Measurements from ENCODE around the gene SPRYD3.
A peak's percentile ranks its signal among the peaks of the same experiment; 100 is the strongest.

SPRYD3 gene

DNA sequence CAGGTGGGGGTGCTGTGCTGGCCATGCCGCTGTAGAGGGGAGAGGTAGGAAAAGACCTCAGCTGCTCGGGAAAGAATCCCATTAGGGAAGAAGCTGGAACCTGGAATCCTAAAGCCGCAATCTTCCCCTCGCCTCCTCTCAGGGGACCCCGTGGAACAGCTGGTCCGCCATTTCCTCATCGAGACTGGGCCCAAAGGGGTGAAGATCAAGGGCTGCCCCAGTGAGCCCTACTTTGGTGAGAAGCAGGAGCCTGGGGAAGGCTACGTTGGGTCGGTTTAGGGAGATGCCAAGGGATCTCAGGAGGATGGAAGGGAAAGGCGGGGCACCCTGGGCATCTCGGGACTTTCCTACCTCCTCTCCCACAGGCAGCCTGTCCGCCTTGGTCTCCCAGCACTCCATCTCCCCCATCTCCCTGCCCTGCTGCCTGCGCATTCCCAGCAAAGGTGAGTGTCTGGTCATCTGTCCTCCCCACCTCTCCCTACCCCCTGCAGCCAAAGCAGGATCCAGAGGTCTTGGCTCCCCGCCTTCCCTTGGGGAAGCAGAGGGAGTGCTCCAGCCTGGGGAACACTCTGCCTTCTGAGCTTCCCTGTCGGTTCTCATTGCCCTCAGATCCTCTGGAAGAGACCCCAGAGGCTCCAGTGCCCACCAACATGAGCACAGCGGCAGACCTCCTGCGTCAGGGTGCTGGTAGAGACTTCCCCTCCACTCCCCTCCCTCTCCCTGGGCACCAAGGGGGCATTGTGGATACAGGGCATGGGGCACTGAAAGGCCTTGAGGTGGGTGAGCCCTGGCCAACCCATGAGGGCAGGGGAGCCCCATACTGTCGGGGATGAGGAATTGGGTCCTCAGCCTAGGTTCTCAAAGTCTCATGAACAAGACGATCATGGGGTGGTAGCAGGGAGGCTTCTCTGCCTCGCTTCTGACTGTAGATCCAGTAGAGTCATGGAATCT is 16.9 kb downstream of the SPRYD3 start:
- DNase-seq = no peak

GRCh38 chr12:53061404-53062010 is 17.7 kb downstream of the SPRYD3 start:
- DNase-seq = no peak

- DNase-seq = no peak
Measured at GRCh38 chr12:53060721-53061276, 18.4 kb downstream of the SPRYD3 start.

DNA sequence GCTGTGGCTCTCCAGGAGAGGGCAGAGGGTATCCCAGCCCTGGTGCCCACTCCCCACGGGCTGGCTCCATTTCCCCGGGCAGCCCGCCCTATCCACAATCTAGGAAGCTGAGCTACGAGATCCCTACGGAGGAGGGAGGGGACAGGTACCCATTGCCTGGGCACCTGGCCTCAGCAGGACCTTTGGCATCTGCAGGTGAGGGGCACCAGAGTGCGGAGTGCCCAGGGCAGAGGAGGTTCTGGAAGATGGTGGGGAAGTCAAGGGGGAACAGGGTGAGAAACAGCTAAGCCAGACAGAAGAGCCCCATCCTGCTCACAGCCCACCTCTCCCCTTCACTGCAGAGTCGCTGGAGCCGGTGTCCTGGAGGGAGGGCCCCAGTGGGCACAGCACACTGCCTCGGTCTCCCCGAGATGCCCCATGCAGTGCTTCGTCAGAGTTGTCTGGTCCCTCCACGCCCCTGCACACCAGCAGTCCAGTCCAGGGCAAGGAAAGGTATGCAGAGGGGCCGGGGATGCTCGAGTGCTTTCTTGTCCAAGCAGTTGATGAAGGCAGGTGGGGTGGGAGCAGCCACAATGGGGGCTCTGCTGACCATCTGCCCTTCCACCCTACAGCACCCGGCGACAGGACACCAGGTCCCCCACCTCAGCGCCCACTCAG is 19.0 kb downstream of the SPRYD3 start:
- DNase-seq = no peak

DNA sequence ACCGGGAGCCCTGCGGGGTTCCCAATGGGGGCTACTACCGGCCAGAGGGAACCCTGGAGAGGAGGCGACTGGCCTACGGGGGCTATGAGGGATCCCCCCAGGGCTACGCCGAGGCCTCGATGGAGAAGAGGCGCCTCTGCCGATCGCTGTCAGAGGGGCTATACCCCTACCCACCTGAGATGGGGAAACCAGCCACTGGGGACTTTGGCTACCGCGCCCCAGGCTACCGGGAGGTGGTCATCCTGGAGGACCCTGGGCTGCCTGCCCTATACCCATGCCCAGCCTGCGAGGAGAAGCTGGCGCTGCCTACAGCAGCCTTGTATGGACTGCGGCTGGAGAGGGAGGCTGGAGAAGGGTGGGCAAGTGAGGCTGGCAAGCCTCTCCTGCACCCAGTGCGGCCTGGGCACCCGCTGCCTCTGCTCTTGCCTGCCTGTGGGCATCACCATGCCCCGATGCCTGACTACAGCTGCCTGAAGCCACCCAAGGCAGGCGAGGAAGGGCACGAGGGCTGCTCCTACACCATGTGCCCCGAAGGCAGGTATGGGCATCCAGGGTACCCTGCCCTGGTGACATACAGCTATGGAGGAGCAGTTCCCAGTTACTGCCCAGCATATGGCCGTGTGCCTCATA is 19.6 kb downstream of the SPRYD3 start:
- no peak for DNase-seq

DNA sequence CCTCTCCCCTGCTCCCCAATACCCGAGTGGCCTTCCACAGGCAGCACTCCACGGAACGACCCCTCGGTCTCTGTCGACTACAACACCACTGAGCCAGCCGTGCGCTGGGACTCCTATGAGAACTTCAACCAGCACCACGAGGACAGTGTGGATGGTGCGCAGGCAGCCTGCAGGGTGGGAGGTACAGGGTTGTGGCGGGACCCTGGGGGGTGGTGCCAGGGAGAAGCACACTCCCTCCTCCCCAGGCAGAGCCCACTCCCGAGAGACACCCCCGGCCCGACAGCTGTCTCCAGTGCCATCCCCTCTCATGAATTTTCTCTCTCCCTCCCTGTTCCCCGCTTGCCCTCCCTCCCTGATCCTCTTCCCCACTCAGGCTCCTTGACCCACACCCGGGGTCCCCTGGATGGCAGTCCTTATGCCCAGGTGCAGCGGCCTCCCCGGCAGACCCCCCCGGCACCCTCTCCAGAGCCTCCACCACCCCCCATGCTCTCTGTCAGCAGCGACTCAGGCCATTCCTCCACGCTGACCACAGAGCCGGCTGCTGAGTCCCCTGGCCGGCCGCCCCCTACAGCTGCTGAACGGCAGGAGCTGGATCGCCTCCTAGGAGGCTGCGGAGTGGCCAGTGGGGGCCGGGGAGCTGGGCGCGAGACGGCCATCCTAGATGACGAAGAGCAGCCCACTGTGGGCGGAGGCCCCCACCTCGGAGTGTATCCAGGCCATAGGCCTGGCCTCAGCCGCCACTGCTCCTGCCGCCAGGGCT is 20.3 kb downstream of the SPRYD3 start:
- no peak for DNase-seq

GRCh38 chr12:53057816-53058500 is 21.2 kb downstream of the SPRYD3 start:
- no peak for DNase-seq

GRCh38 chr12:53056901-53057300 is 22.3 kb downstream of the SPRYD3 start:
- DNase-seq = no peak

GRCh38 chr12:53056296-53056695 is 22.9 kb downstream of the SPRYD3 start:
- no peak for DNase-seq

- DNase-seq = no peak
Measured at GRCh38 chr12:53055471-53056266, 23.5 kb downstream of the SPRYD3 start.

DNA sequence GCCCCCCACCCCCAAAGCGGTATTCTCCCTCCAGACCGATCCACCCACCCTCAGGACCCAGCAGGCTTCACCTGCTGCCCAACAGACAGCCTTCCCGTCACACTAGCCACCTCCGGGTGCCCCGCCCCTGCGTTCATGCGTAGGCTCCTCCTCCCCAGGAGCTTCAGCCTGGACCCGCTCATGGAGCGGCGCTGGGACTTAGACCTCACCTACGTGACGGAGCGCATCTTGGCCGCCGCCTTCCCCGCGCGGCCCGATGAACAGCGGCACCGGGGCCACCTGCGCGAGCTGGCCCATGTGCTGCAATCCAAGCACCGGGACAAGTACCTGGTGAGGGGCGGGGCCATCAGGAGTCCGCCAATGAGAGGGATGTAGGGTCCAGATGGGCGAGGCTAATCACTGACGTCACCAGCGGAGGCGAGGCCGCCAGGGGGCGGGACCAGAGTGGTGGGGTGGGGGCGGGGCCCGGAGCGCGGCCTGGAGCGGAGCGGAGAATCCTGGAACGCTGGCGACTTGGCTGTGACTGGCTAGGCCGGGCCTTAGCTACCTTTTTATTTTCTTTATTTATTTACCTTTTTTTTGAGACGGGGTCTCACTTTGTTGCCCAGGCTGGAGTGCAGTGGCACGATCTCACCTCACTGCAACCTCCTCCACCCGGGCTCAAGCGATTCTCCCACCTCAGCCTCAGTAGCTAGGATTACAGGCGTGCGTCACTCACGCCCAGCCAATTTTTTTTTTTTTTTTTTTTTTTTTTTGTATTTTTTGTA is 24.9 kb downstream of the SPRYD3 start:
- peak; percentile 92 to 96 (median 93) for DNase-seq

DNA sequence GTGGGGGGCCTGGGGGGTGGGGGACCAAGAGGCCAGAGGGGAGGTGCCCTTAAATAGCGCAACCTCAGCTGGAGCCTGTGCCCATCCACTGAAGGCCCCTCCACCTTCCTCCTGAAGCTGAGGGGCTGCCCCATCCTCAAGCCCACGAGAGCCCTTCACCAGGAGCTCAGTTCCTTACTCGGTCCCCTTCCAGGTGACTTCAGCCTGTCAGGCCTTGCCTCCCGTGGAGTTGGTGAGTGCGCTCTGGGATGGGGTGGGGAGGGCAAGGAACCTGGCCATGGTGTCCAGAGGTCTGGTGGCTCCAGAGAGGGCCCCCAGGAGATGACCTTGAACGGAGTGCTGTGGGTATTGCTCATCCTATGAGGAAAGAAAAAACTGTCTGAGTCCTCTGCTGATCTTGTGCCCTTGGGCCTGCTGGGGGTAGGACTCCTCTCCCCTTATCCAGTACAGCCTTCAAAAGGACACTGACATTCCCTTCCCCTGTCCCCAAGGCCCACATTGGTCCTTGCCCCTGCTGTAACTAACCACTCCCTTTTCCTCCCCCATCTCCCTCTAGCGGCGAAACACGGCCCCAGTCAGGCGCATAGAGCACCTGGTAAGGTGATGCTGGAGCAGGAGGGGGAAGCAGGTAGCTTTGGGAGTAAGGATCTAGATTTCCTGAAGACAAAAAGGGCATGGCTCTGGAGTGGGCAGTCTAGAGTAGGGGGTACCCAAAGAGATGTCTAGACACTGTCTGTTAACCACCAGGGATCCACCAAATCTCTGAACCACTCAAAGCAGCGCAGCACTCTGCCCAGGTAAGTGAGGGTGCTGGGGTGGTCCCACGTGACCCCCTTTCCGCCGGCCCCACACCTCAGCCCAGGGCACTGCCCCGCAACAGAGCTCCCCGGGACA is 25.7 kb downstream of the SPRYD3 start:
- DNase-seq = peak; percentile 37 to 64 (median 45)

- no peak for DNase-seq
Measured at GRCh38 chr12:53052419-53053217, 26.6 kb downstream of the SPRYD3 start.

GRCh38 chr12:53051881-53052412 is 27.2 kb downstream of the SPRYD3 start:
- no peak for DNase-seq

DNA sequence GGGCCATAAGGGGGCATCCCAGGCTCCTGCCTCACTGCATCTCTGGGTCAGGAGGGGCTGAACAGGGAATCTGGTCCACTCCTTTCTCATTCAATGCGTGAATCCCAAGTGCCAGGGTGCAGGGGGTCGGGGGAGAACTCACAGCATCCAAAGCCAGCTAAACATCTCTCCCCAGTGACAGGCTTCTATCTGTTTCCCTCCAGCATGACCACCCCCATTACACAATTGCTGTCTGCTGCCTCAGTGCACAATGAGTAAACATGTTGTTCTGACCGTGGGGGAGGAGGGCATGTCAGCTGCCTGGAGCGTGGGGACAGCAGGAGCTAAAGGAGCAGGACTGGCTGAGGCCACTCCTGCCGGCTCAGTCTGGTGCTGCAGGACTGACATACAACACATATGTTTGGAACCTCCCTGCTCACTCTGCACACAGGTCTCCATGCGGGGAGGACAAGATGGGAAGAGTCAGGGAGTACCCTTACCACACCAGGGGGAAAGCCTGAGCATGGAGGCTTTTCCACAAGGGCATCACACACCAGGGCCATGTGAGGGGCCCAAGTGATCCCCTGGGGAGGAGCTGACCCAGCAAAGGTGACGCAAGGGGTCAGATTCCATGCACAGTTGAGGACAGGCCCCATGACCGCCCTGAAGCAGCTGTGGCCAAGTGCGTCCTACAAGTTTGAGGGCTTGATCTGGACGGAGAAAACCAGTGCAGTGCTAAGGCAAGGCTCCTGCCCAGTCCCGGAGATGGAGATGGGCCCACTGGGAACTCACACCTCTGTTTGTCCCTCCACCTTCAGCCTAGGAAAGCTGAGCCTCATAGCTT is 27.9 kb downstream of the SPRYD3 start:
- DNase-seq = peak; percentile 61 to 72 (median 70)

DNA sequence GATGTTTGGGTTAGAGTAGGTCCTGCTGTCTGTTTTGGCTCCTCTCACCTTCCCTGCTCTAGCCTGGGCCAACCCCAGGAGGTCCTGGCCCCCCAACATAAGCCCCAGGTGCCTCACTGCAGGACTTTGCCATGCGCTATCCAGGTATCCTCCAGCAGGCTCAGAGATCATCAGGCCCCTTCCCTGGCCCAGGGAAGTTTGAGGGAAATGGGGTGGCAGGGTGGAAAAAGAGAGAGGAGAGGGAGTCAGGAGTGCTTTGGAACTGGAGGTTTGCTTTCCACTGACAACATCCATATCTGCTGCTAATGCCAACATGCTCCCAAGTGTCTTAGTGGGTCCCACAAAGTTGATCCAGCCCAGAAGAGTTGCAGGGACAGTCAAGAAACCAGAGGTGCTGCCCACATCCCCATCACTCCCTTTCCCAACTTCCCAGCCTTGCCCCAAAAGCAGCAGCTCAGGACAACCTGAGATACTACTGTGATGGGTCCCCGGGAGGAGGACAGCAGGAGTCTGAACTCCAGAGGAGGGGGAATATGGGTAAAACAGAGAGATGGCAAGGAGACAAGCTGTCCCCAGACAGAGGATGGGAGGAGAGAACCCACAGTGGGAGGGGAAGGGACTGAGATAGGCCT is 28.6 kb downstream of the SPRYD3 start:
- no peak for DNase-seq
